Stomach (tissue), 9 donors: ENCODE measurements around the gene GCN1. TPM values are rescaled to one million over a fixed set of nuclear protein-coding genes. Genes with fewer than 3 reads are reported as not detected.
A peak's percentile ranks its signal among the peaks of the same experiment; 100 is the strongest.

ENCODE experiments used
- DNase-seq, 2 donors: peaks; one replicate each; pipeline versions ENCODE4 v3.0.0 to v3.0.0-alpha.2; 2013 to 2019
- H3K27ac ChIP-seq, 5 donors: fragments of 200-600 bp in 4 of 5; sonication (generic) in 4 of 5; one replicate each; pipeline ENCODE4 v1.5.1; 2013 to 2019; ENCODE audit warnings: mild to moderate bottlenecking in 1 of 5, moderate library complexity in 1 of 5
- H3K27me3 ChIP-seq, 3 donors: fragments of 200-600 bp; sonication (generic); one replicate each; pipeline ENCODE4 v1.5.1; 2017 to 2019; ENCODE audit warnings: mixed run types in 1 of 3
- H3K36me3 ChIP-seq, 4 donors: fragments of 200-600 bp; sonication (generic); 1 replicate in 3 of 4; 2 replicates in 1 of 4; pipeline ENCODE4 v1.5.1; 2016 to 2019
- H3K4me1 ChIP-seq, 4 donors: fragments of 200-600 bp; sonication (generic); one replicate each; pipeline ENCODE4 v1.5.1; 2016 to 2019
- H3K4me3 ChIP-seq, 4 donors: fragments of 200-600 bp; sonication (generic) in 3 of 4; one replicate each; pipeline ENCODE4 v1.5.1; 2016 to 2019; ENCODE audit warnings: mild to moderate bottlenecking in 1 of 4
- H3K9me3 ChIP-seq, 4 donors: fragments of 200-600 bp; sonication (generic); one replicate each; pipeline ENCODE4 v1.5.1; 2016 to 2019
- EP300 ChIP-seq: sonication (generic); formaldehyde crosslinking; IDR thresholded peaks from one replicate; pipeline ENCODE4 v1.6.1; 2017; ENCODE audit warnings: antibody characterized with exemption
- POLR2A ChIP-seq, 4 donors: fragments of 450-650 bp; IDR thresholded peaks; one replicate each; pipeline ENCODE4 v1.6.1; 2016; ENCODE audit warnings: antibody characterized with exemption in 4 of 4, control low read depth in 2 of 4, mild to moderate bottlenecking in 1 of 4, moderate library complexity in 1 of 4
- POLR2AphosphoS5 ChIP-seq, 3 donors: sonication (generic); formaldehyde crosslinking; IDR thresholded peaks; one replicate each; pipeline ENCODE4 v1.6.1; 2016; ENCODE audit warnings: antibody characterized with exemption in 3 of 3
- WGBS, 5 donors: extraction: QIAGEN DNeasy Blood & Tissue Kit in 3 of 5; methylation state at CpG; one replicate each; pipeline versions ENCODE4 v1.1.5 to v1.1.7; 2013 to 2018; 5-methylcytosine and 5-hydroxymethylcytosine counted together
- intact Hi-C: fragments of 100-400 bp; cut with DNase I; formaldehyde crosslinking; loops from one replicate; pipeline ENCODE4 v1.15.1; 2023; ENCODE audit warnings: low total_unique reads
- polyA plus RNA-seq, 3 donors: library from polyadenylated mRNA; stranded (reverse); fragments of 200-250 nt; gene quantifications; one replicate each; pipeline ENCODE4 v1.2.3, GENCODE V29; 2013
- total RNA-seq, 5 donors: library from RNA; depleted of rRNA; stranded (reverse); fragments of >200 nt; gene quantifications; one replicate each; pipeline versions ENCODE4 v1.1.0 to v1.2.3, GENCODE V29; 2014 to 2016
- TF ChIP-seq, protein P1 (sequence below), 7 experiments: fragments of 450-650 bp in 4 of 7; fragments of 200-600 bp in 3 of 7; sonication (generic) in 3 of 7; IDR thresholded peaks; one replicate each; pipeline ENCODE4 v1.5.1; 2016 to 2019; ENCODE audit warnings: antibody characterized with exemption in 7 of 7, control low read depth in 2 of 7, mild to moderate bottlenecking in 1 of 7
- donor health status: healthy with polysubstance abuse.
- donor health status: Bipolar disorder and iron deficiency.
- donor health status: healthy.

The GCN1 gene
- total and polyA plus RNA-seq, 8 donors: 8.7 to 226 (median 98.1) TPM

DNA sequence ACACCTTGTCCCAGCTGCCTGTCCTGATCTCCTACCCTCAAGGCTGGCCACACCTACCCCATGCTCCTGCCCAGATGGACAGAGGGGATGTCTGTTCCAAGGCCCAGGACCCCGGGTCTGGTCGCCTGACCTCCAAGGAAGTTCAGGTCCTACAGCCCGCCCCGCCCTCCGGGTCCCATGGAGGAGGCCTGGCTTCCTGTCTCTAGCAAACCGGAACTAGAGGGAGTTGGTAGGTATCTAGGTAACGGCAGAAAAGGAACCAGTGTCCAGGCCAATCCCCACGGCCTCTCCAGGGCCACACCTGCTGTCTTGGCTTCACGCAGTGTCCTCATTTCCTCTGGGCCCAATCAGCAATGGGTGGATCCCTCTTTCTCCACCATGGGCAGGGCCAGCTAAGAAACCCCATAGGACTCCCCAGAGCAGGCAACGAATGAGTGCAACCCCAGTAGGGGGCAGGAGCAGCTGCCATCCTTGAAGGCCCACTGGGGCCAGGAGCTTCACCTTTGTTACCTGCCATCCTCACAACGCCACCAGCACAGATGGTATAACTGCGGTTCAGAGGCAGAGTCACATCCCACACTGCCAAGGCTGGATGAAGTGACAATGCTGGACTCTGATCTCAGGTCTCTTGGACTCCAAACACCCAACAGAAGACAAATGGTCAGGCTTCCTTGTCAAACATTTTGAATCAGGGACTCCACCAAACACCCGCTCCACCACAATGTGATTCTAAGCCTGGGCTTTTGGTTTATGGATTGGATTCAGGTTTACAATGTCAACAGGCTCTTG lies 31.5 kb upstream of the GCN1 start:
- no peaks in the 10 kb centered on the region for H3K9me3 ChIP-seq
- TF ChIP-seq POLR2AphosphoS5 (IDR thresholded peaks at IDR 0.05) (peak in 2 of 3 donors; percentile 63 to 65), POLR2A (IDR thresholded peaks at IDR 0.05) (no peak)
- TF ChIP-seq, protein P1, sequence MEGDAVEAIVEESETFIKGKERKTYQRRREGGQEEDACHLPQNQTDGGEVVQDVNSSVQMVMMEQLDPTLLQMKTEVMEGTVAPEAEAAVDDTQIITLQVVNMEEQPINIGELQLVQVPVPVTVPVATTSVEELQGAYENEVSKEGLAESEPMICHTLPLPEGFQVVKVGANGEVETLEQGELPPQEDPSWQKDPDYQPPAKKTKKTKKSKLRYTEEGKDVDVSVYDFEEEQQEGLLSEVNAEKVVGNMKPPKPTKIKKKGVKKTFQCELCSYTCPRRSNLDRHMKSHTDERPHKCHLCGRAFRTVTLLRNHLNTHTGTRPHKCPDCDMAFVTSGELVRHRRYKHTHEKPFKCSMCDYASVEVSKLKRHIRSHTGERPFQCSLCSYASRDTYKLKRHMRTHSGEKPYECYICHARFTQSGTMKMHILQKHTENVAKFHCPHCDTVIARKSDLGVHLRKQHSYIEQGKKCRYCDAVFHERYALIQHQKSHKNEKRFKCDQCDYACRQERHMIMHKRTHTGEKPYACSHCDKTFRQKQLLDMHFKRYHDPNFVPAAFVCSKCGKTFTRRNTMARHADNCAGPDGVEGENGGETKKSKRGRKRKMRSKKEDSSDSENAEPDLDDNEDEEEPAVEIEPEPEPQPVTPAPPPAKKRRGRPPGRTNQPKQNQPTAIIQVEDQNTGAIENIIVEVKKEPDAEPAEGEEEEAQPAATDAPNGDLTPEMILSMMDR (IDR thresholded peaks at IDR 0.05): peak in 1 of 7 experiments; percentile 8
- no peaks in the 10 kb centered on the region for H3K27me3 ChIP-seq
- H3K36me3 ChIP-seq: peaks cover 31 to 41% (median 35%) of the 10 kb centered on the region in 4 donors
- H3K4me3 ChIP-seq: peak overlapping the region; percentile 29 to 46 (median 38)
- DNase-seq: peak; percentile 74 to 86
- H3K27ac ChIP-seq: peak overlapping the region; percentile 85 to 91 (median 88)
- peaks cover 71 to 79% (median 74%) of the 10 kb centered on the region in 4 donors for H3K4me1 ChIP-seq
- intact Hi-C loops: no loop called here
- 34 to 52% (median 42%) methylated on average over 8 to 13 of the region's 13 CpGs for WGBS, 5 donors

DNA sequence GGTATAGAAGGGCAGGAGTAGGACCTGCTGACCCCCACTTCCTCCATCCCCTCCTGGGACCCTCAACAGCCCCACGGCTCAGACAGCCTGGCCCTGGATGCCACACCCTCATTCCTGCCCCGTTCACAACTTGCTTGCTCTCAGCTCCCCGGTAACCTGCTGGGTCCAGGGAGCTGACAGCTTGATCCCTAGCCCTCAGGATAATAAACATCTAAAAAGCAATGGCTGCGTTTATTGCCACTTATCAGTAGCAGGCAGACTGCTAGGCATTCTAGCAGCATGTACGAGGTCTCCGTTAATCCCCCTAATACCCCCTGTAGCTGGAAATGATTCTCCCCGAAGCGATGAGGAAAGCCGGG lies 30.7 kb upstream of the GCN1 start:
- Histone ChIP-seq H3K27me3 (no peaks in the 10 kb centered on the region), H3K9me3 (no peaks in the 10 kb centered on the region), H3K4me3 (peak overlapping the region; percentile 29 to 46 (median 38)), H3K36me3 (peaks cover 39 to 50% (median 43%) of the 10 kb centered on the region in 4 donors), H3K27ac (peak overlapping the region; percentile 85 to 91 (median 88)), H3K4me1 (peaks cover 63 to 70% (median 65%) of the 10 kb centered on the region in 4 donors)
- TF ChIP-seq EP300: no peak
- TF ChIP-seq POLR2A (IDR thresholded peaks at IDR 0.05): no peak
- TF ChIP-seq, protein P1 (IDR thresholded peaks at IDR 0.05): no peak
- no peak for TF ChIP-seq POLR2AphosphoS5 (IDR thresholded peaks at IDR 0.05)
- intact Hi-C loops: no loop called here
- DNase-seq: peak in 1 of 2 donors; percentile 67
- WGBS, 5 donors: 22 to 30% (median 25%) methylated on average over 7 to 9 of the region's 9 CpGs

DNA sequence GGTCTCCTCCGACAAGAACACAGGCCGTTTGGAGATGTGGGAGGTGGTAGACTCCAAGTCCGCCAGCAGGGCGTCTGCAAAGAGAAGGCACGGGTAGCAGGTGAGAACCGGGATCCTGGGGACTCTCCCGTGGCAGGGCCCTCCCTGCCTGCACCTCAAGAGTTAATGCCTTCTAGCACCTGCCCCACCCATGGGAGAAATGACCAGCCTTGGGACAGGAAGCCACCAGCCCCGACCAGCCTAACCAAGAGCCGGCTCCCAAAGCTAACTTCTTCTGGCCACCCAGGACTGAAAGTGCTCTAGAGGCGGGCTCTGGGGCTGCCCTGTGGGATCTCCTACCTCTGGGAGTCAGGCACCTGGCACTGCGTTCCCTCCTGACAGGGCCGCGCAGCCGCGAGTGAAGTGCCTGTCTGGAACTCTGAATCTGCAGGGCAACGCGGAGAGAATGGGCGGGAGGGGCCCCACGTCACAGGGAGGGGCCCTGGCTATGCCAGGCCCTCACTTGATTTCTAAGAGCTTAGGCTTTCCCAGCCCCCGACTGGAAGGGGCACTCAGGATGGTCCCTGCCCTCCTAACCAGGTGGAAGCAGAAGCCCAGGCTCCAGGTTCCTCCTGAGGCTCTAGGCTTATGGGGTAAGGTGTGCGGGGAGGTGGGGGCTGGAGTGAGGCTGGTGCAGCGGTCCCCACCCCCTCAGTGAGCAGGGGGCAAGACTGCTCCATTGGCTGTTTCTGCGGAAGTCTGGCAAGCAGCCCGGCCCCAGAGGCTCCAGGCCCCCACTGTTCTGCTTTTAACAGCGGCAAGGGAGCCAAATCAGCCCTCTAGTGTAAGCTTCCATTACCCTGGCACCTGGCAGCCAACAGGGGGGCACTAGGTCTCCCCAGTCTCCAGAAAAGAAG lies 30.0 kb upstream of the GCN1 start:
- Histone ChIP-seq H3K4me3 (peak overlapping the region; percentile 29 to 46 (median 38)), H3K4me1 (peaks cover 57 to 64% (median 59%) of the 10 kb centered on the region in 4 donors), H3K9me3 (no peaks in the 10 kb centered on the region), H3K27me3 (no peaks in the 10 kb centered on the region), H3K27ac (peak overlapping the region; percentile 85 to 91 (median 88)), H3K36me3 (peaks cover 46 to 56% (median 50%) of the 10 kb centered on the region in 4 donors)
- intact Hi-C loops: no loop called here
- TF ChIP-seq POLR2AphosphoS5 (IDR thresholded peaks at IDR 0.05): peak; percentile 19 to 75 (median 64)
- TF ChIP-seq, protein P1 (IDR thresholded peaks at IDR 0.05): no peak
- TF ChIP-seq POLR2A (IDR thresholded peaks at IDR 0.05): peak in 1 of 4 donors; percentile 23
- 22 to 65% (median 28%) methylated on average over 4 to 25 of the region's 25 CpGs for WGBS, 5 donors
- DNase-seq: peak; percentile 83 to 92
